ENCODE results near the gene TBXT.

The TBXT gene

GRCh38 chr6:166167801-166168615 lies at the start of gene TBXT:
Gene TBXT, minus strand, starts transcription at chr6:166167851. Its CDS starts 260 bp downstream, at chr6:166167591.
- no peak within 1 kb of the TSS for H3K4me3 ChIP-seq (ENCODE audit: low read depth, low read length)
- in situ Hi-C loops (cut with HindIII; ENCODE audit: low sequenced_read_pairs) = no loop called here
- no peak for DNase-seq (ENCODE audit: low read depth)
- TF ChIP-seq CTCF (IDR thresholded peaks at IDR 0.05; ENCODE audit: low read depth, low read length, missing control alignments) = no peak

- no peak overlapping the region for H3K4me3 ChIP-seq (ENCODE audit: low read depth, low read length)
- no peak for TF ChIP-seq CTCF (IDR thresholded peaks at IDR 0.05; ENCODE audit: low read depth, low read length, missing control alignments)
- in situ Hi-C loops (cut with HindIII; ENCODE audit: low sequenced_read_pairs) = no loop called here
- no peak for DNase-seq (ENCODE audit: low read depth)
Observed at GRCh38 chr6:166207284-166207561, 39.6 kb upstream of the TBXT start.

GRCh38 chr6:166206510-166207283 lies 39.0 kb upstream of the TBXT start:
- H3K4me3 ChIP-seq (ENCODE audit: low read depth, low read length) = no peak overlapping the region
- DNase-seq (ENCODE audit: low read depth) = no peak
- TF ChIP-seq CTCF (IDR thresholded peaks at IDR 0.05; ENCODE audit: low read depth, low read length, missing control alignments) = no peak
- in situ Hi-C loops (cut with HindIII; ENCODE audit: low sequenced_read_pairs) = no loop called here

GRCh38 chr6:166206066-166206465 lies 38.4 kb upstream of the TBXT start:
- DNase-seq (ENCODE audit: low read depth) = no peak
- in situ Hi-C loops (cut with HindIII; ENCODE audit: low sequenced_read_pairs) = no loop called here
- no peak for TF ChIP-seq CTCF (IDR thresholded peaks at IDR 0.05; ENCODE audit: low read depth, low read length, missing control alignments)

GRCh38 chr6:166204852-166205650 lies 37.4 kb upstream of the TBXT start:
- TF ChIP-seq CTCF (IDR thresholded peaks at IDR 0.05; ENCODE audit: low read depth, low read length, missing control alignments) = no peak
- no peak overlapping the region for H3K4me3 ChIP-seq (ENCODE audit: low read depth, low read length)
- DNase-seq (ENCODE audit: low read depth) = no peak
- in situ Hi-C loops (cut with HindIII; ENCODE audit: low sequenced_read_pairs) = no loop called here

More at GRCh38 chr6:166206066-166206465, 38.4 kb upstream of the TBXT start:
- no peak overlapping the region for H3K4me3 ChIP-seq (ENCODE audit: low read depth, low read length)

GRCh38 chr6:166203641-166204222 lies 36.1 kb upstream of the TBXT start:
- no peak overlapping the region for H3K4me3 ChIP-seq (ENCODE audit: low read depth, low read length)
- in situ Hi-C loops (cut with HindIII; ENCODE audit: low sequenced_read_pairs) = no loop called here
- no peak for DNase-seq (ENCODE audit: low read depth)
- TF ChIP-seq CTCF (IDR thresholded peaks at IDR 0.05; ENCODE audit: low read depth, low read length, missing control alignments) = no peak

Measured in astrocyte of the cerebellum (primary cell).